NT2/D1 (cell line): Measurements from ENCODE around the gene SLC29A2.

Source experiments
- DNase-seq: peaks from one replicate; pipeline ENCODE4 v3.0.0-alpha.2; 2011; ENCODE audit warnings: low read depth, low spot score
- H3K27me3 ChIP-seq: 2 replicates; pipeline ENCODE4 v1.6.0; 2011; ENCODE audit warnings: mild to moderate bottlenecking; ENCODE audit not compliant: insufficient read length, insufficient read depth
- H3K36me3 ChIP-seq: 2 replicates; pipeline ENCODE4 v1.6.1; 2011; ENCODE audit warnings: mild to moderate bottlenecking, low read length, mixed read lengths; ENCODE audit not compliant: insufficient read depth, insufficient read length
- H3K4me1 ChIP-seq: 2 replicates; pipeline ENCODE4 v1.5.1; 2011; ENCODE audit not compliant: insufficient read depth, insufficient read length
- H3K4me3 ChIP-seq: 2 replicates; pipeline ENCODE4 v1.5.1; 2011; ENCODE audit warnings: low read depth; ENCODE audit not compliant: insufficient read length
- H3K9ac ChIP-seq: 2 replicates; pipeline ENCODE4 v1.6.0; 2011; ENCODE audit warnings: low read depth; ENCODE audit not compliant: insufficient read length
- H3K9me3 ChIP-seq: 2 replicates; pipeline ENCODE4 v1.5.1; 2011; ENCODE audit warnings: mild to moderate bottlenecking, low read length; ENCODE audit not compliant: insufficient read depth
- SUZ12 ChIP-seq: IDR thresholded peaks from 2 replicates; pipeline ENCODE4 v1.6.1; 2011; ENCODE audit not compliant: insufficient read length, insufficient read depth; ENCODE audit errors: extremely low read depth
- YY1 ChIP-seq: IDR thresholded peaks from 2 replicates; pipeline ENCODE4 v1.6.1; 2011; ENCODE audit not compliant: insufficient read length, insufficient read depth
- ZNF274 ChIP-seq: IDR thresholded peaks from 2 replicates; pipeline ENCODE4 v1.6.1; 2011; ENCODE audit warnings: mild to moderate bottlenecking, low read depth, low read length

Gene SLC29A2

DNA sequence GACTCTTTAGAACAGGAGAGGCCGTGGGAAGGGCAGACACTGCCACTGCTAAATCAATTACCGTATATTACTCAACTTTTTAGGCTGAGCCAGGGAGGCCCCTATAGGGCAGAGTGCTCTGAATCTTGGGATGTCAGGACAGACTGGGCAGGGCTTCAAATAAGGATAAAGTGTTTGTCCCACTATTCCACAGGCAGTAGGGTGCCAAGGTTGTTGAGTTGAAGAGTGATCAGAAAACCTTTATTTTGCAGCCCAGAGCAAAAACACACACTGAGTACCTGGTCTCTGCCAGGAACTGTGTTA, 22.5 kb downstream of the SLC29A2 start:
- no peak for DNase-seq
- TF ChIP-seq ZNF274 (no peak), YY1 (no peak), SUZ12 (no peak)
- Histone ChIP-seq H3K9ac (peak overlapping the region; percentile 33), H3K9me3 (no peaks in the 10 kb centered on the region), H3K4me1 (peaks cover 14% of the 10 kb centered on the region), H3K4me3 (no peak overlapping the region), H3K36me3 (peaks cover 8% of the 10 kb centered on the region), H3K27me3 (peaks cover 15% of the 10 kb centered on the region)

DNA sequence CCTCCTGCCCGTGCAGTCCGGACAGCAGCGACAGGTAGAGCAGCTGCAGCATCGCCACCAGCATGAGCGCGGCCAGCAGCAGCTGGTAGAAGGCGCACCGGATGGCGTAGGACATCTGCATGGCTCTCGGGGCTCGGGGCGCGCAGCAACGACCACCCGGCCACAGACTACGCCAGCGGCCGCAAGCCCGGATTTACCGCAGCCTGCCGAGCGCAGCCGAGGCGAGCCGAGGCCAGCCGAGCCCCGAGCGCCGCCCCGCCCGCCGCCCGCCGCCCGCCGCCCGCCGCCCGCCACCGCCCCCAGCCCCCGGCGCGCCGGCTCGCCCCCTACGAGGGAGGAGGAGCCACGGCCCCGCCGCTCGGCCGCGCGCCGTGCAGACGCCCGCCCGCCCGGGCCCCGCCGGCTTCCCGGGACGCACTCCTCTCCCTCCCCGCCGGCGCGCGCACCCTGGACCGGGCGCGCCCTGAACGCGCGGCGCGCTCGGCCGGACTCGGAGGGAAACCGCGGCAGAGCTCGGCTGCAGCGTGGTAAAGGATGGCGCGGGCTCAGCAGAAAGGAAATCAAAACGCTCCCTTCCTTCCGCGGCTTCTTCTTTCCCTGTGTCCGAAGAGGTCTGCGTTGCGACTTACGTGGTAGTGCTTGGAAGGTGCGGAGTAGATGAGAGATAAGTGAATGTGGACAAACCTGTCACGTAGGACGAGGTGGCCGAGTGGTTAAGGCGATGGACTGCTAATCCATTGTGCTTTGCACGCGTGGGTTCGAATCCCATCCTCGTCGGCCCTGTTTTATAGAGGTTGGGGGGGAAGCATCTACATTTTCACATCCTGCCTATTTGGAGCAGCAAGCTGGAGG, 23.9 kb downstream of the SLC29A2 start, which contains the start of gene B4GAT1:
Gene B4GAT1 (minus strand): TSS at position 205 of the 852 bp plus-strand sequence. CDS start 84 bp downstream, at position 121.
- peak within 1 kb of the TSS; percentile 99 for H3K9ac ChIP-seq
- peaks cover 14% of the 10 kb centered on the region for H3K4me1 ChIP-seq
- peaks cover 11% of the 10 kb centered on the region for H3K36me3 ChIP-seq
- no peak for DNase-seq
- H3K27me3 ChIP-seq, result peaks cover 15% of the 10 kb centered on the region
- H3K9me3 ChIP-seq, result no peaks in the 10 kb centered on the region
- H3K4me3 ChIP-seq, result peak within 1 kb of the TSS; percentile 91
- TF ChIP-seq SUZ12 (no peak), YY1 (no peak)

DNA sequence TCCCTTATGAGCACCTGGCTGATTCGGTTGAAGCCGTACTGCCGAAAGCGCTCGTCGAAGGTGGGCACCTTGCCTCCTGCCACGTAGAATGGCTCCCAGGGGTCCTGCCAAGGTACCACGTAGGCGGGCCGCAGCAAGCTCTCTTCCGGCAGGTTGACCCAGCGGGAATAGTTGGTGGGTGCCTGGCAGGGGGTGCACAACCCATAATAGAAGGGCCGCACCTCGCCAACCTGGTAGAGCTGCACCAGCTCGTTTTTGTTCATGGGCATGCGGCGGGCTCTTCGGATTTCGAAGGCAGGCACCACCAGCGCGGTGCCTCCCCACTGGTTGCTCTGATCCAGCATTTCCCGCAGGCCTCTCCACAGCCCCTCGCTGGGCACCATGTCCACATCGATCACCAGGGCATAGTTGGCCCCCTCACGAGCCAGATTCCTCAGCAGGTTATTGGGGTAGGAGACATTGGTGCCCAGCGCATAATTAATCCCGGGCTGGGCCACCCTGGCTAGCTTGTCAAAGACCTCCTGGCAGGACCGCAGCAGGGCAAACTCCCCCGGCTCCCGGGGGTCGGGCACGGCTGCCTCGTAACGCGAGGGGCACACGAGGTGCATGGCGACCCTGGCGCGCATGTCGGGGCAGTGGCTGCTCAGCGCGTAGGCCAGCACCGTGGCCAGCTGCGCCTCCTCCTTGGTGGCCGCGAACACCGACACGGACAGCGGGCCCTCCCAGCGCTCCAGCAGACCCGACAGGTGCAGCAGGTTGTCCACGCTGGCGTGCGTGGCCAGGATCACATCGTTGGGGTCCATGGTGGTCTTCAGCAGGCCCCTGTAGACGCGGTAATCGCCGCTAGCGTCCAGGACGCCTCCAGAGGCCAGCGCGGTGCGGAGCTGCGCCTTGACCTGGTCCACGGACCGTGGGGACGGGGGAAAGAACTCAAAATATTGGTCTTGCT, 24.8 kb downstream of the SLC29A2 start:
- no peak for DNase-seq
- no peak for TF ChIP-seq ZNF274
- no peak for TF ChIP-seq YY1
- TF ChIP-seq SUZ12, result peak; percentile 49
- H3K9ac ChIP-seq, result peak overlapping the region; percentile 99
- H3K4me1 ChIP-seq, result peaks cover 14% of the 10 kb centered on the region
- H3K4me3 ChIP-seq, result peak overlapping the region; percentile 91
- peaks cover 15% of the 10 kb centered on the region for H3K27me3 ChIP-seq
- no peaks in the 10 kb centered on the region for H3K9me3 ChIP-seq
- peaks cover 20% of the 10 kb centered on the region for H3K36me3 ChIP-seq

DNA sequence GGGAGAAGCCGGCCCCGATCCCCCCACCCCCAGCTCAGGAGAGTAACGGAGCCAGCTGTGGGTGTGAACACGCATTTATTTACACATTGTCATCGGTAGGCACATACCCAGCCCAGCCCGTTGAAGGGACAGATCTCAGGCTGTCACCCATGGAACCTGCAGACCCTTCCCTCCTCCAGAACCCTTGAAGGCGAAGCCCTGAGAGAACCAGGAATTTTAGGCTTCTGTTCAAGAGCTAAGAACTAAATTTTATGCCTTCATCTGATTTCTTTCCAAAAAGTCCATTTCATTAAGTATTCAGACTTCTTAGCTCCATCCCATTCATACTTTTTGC, 26.3 kb downstream of the SLC29A2 start:
- DNase-seq, result no peak
- Histone ChIP-seq H3K9me3 (no peaks in the 10 kb centered on the region), H3K4me1 (peaks cover 14% of the 10 kb centered on the region), H3K27me3 (peaks cover 15% of the 10 kb centered on the region), H3K36me3 (peaks cover 33% of the 10 kb centered on the region), H3K9ac (peak overlapping the region; percentile 95), H3K4me3 (peak overlapping the region; percentile 96)
- TF ChIP-seq ZNF274 (no peak), SUZ12 (no peak), YY1 (no peak)

DNA sequence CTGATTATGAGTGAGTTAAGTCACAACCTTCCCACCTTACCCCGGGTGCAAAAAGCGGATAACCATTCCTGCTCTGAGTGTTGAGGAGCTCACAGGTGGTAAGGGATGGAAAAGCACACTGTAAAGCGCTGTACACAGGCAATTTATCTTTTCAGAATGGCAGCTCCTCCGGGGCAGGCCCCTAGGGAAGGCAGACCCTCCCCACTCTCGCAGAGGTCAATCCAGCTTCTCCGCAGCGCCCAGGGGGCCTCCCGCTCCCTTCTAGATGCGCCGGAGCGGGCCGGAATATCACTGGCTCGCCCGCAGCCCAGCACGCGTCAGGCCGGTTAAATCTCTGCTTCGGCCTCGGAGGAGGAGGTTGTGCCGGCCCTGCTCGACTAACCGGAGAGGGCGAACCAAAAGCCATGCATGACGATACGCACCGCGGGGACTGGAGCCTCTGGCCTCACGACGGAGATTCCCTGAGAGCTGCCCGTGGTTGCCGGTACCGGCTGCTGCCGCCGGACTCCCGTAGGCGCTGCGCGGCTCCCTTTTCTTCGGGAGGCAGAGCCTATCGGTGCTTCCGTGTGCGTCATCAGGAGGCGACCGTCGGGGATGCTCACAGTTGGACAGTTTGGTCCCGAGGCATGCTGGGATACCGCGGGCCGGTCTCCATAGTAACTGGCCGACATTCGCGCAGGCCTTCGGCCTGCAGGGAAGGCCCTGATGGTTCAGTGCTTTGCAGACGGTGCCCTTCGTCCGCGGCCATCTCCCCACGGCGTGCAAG, 26.8 kb downstream of the SLC29A2 start, which contains the start of gene BRMS1:
Gene BRMS1 (minus strand): TSS at position 555 of the 766 bp plus-strand sequence. CDS start 2,870 bp downstream, outside the sequence.
- DNase-seq, result peak; percentile 97
- TF ChIP-seq ZNF274 (no peak), SUZ12 (no peak), YY1 (no peak)
- Histone ChIP-seq H3K36me3 (peaks cover 38% of the 10 kb centered on the region), H3K9me3 (no peaks in the 10 kb centered on the region), H3K9ac (peak within 1 kb of the TSS; percentile 95), H3K4me3 (peak within 1 kb of the TSS; percentile 96), H3K4me1 (peaks cover 14% of the 10 kb centered on the region), H3K27me3 (peaks cover 15% of the 10 kb centered on the region)

DNA sequence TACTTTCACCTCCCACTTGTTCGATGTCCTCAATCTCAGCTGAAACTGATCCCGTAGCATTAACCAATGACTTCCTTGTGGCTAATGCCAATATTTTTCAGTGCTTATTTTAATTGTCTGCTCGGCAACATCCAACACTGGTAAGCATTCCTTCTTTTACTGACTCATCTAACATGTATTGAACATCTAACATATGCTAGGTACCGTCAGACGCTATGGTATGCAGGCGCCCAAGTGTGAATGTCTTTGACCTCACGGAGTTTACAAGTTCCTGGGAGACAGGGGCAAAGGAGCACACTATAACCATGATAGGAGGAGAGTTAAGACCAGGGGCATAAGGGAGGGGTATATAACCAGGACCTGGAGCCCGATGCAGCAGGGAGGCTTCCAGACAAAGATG, 28.4 kb downstream of the SLC29A2 start:
- H3K9me3 ChIP-seq, result no peaks in the 10 kb centered on the region
- H3K4me3 ChIP-seq, result no peak overlapping the region
- no peak overlapping the region for H3K9ac ChIP-seq
- H3K4me1 ChIP-seq, result peaks cover 16% of the 10 kb centered on the region
- peaks cover 15% of the 10 kb centered on the region for H3K27me3 ChIP-seq
- H3K36me3 ChIP-seq, result peaks cover 53% of the 10 kb centered on the region
- no peak for TF ChIP-seq ZNF274
- no peak for TF ChIP-seq SUZ12
- TF ChIP-seq YY1, result no peak
- DNase-seq, result no peak

DNA sequence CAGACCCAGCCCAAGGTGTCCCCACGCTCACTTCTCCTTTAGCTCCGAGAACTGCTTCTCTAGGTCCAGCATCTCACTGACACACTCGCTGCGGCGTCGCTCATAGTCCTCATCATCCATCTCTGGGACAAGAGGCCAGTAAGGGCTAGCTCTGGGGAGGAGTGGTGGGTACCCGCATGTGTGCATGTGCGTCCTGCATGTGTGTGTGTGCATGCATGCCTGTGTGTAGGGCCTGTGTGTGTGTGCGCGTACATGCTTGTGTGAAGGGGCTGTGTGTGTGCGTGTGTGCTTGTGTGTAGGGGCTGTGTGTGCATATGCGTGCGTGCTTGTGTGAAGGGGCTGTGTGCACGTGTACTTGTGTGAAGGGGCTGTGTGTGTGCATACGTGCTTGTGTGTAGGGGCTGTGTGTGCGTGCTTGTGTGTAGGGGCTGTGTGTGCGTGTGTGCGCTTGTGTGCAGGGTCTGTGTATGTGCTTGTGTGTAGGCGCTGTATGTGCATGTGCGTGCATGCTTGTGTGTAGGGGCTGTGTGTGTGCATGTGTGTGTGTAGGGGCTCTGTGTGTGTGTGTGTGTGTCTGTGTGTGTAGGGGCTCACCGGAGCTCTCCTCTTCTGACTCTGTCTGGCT, 29.9 kb downstream of the SLC29A2 start:
- Histone ChIP-seq H3K9ac (no peak overlapping the region), H3K9me3 (no peaks in the 10 kb centered on the region), H3K4me3 (no peak overlapping the region), H3K4me1 (peaks cover 11% of the 10 kb centered on the region), H3K36me3 (peaks cover 68% of the 10 kb centered on the region), H3K27me3 (peaks cover 7% of the 10 kb centered on the region)
- no peak for TF ChIP-seq YY1
- no peak for TF ChIP-seq SUZ12
- no peak for TF ChIP-seq ZNF274
- no peak for DNase-seq
